PFSK-1 (cell line): ENCODE measurements around the gene SERPINB10.

Source experiments
- FOXP2 ChIP-seq: optimal IDR thresholded peaks from 2 replicates; pipeline ENCODE3; 2011; ENCODE audit warnings: borderline replicate concordance, control low read depth, inconsistent platforms; ENCODE audit not compliant: insufficient read depth; ENCODE audit errors: extremely low read length, extremely low read depth
- POLR2AphosphoS5 ChIP-seq: IDR thresholded peaks from 2 replicates; pipeline ENCODE4 v1.6.1; 2012; ENCODE audit warnings: low read depth, mild to moderate bottlenecking, control low read depth, low read length, moderate library complexity
- REST ChIP-seq, 2 experiments: IDR thresholded peaks; 2 replicates each; pipeline versions ENCODE4 v1.6.1 to v1.8.0; 2011 to 2012; ENCODE audit warnings: low read depth in 2 of 2, low read length in 2 of 2, control low read depth in 1 of 2, inconsistent platforms in 1 of 2, mild to moderate bottlenecking in 1 of 2, moderate library complexity in 1 of 2; ENCODE audit not compliant: insufficient read depth in 1 of 2
- SIN3A ChIP-seq: IDR thresholded peaks from 2 replicates; pipeline ENCODE4 v1.6.1; 2012; ENCODE audit warnings: mild to moderate bottlenecking, low read length, moderate library complexity, borderline replicate concordance; ENCODE audit not compliant: insufficient read depth
- TAF1 ChIP-seq: IDR thresholded peaks from 2 replicates; pipeline ENCODE4 v1.6.1; 2012; ENCODE audit warnings: low read length, control low read depth, borderline replicate concordance; ENCODE audit not compliant: insufficient read depth

SERPINB10 gene

GRCh38 chr18:63981719-63982118 lies 74.0 kb downstream of the SERPINB10 start:
- TF ChIP-seq FOXP2 (no peak), REST (IDR thresholded peaks at IDR 0.05; ENCODE audit: insufficient read depth in 1 of 2, low read depth in 2 of 2, low read length in 2 of 2) (no peak)

GRCh38 chr18:63982361-63982760 lies 74.6 kb downstream of the SERPINB10 start:
- no peak for TF ChIP-seq POLR2AphosphoS5
- no peak for TF ChIP-seq TAF1
- TF ChIP-seq SIN3A, result no peak
- TF ChIP-seq FOXP2, result no peak
- TF ChIP-seq REST (IDR thresholded peaks at IDR 0.05; ENCODE audit: insufficient read depth in 1 of 2, low read depth in 2 of 2, low read length in 2 of 2), result no peak
